NOMO-1 treated with DMSO at 0.1 percent for 48 hours (cell line): ENCODE measurements around the gene MACF1.

Experiments used
- DNase-seq: peaks from one replicate; lab custom pipeline; 2025; ENCODE audit not compliant: unreplicated experiment; lab: John Stamatoyannopoulos, UW

The MACF1 gene

DNA sequence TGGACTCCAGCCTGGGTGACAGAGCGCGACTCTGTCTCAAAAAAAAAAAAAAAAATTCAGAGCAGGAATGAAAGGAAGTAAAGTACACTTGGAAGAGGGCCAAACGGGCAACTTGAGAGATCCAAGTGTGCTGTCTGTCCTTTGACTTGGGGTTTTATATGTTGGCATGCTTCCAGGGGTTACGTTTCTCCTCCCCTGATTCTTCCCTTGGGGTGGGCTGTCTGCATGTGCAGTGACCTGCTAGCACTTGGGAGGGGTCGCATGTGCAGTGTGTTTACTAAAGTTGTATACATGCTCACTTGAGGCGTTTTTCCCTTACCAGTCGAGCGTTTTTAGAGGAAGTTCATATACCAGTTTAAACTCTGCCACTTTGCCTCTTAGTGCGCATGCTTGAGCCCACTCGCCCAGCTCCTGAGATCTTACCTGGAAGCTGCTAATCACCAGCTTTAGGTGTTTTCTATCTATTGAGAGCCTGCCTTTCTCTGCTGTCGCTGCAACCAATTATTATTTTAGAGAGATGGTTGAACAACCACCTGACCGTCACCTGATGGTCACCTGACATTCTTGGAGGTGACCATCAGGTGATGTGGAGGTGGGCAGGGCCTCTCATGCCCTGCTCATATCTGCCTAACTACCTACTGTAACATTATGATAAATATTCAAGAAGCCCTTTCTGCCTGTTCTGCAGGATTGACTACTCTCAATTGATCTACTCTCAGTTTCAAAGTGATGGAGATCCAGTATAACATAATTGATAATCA lies 140.1 kb downstream of the MACF1 start:
- DNase-seq: no peak

DNA sequence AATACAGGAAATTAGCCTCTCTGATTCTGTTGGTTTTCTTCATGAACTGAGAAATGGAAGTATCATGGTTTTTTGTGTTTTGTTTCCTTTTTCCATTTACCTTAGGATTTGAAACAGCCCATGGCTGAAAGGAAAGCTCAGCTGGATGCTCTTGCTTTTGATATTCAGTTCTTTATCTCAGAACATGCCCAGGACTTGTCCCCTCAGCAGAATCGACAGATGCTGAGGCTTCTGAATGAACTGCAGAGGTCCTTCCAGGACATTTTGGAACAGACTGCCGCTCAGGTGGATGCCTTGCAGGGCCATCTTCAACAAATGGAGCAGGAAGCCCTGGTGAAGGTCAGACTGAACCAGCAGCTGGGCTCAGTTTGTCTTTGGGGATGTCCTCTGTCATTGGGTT lies 142.4 kb downstream of the MACF1 start:
- no peak for DNase-seq

- no peak for DNase-seq
Measured at GRCh38 chr1:39348278-39348677, 143.8 kb downstream of the MACF1 start.

DNA sequence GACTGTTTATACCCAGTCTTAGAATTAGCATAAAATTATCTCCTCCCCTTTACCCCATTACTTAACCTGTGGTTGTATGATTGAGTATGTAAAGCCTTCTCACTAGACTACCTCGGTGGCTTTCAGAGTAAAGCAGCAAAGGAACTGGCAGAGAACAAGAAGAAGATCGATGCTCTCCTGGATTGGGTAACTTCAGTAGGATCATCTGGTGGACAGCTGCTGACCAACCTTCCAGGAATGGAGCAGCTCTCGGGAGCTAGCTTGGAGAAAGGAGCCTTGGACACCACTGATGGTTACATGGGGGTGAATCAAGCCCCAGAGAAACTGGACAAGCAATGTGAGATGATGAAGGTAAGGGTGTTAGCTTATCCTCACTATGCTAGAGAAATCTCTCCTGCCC lies 148.4 kb downstream of the MACF1 start:
- no peak for DNase-seq

GRCh38 chr1:39354572-39354971 lies 150.1 kb downstream of the MACF1 start:
- no peak for DNase-seq

DNA sequence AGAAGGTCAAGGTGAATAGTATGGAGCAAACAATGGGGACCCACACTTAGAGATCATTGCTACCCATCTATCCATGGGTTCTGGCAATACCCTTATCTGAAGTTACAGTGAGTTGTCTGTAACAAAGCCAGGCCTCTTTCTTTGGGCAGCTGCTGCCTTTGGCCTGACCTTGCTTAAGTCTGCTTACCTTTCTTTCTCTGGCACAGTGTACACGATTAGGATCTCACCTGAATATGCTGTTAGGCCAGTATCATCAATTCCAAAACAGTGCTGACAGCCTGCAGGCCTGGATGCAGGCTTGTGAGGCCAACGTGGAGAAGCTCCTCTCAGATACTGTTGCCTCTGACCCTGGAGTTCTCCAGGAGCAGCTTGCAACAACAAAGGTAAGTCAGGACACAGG lies 154.0 kb downstream of the MACF1 start:
- DNase-seq: no peak

GRCh38 chr1:39359028-39359570 lies 154.6 kb downstream of the MACF1 start:
- DNase-seq: no peak

GRCh38 chr1:39360731-39361130 lies 156.2 kb downstream of the MACF1 start:
- peak; percentile 15 for DNase-seq

DNA sequence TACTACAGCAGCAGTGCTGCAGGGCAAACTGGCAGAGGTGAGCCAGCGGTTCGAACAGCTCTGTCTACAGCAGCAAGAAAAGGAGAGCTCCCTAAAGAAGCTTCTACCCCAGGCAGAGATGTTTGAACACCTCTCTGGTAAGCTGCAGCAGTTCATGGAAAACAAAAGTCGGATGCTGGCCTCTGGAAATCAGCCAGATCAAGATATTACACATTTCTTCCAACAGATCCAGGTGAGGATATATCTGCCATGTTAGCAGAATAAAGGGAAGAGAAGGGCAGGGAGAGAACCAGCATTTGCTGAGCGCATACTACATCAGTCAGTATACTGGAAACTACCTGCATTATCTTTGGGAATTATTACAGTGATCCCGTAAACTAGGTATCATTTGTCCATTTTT lies 157.0 kb downstream of the MACF1 start:
- DNase-seq: no peak

DNA sequence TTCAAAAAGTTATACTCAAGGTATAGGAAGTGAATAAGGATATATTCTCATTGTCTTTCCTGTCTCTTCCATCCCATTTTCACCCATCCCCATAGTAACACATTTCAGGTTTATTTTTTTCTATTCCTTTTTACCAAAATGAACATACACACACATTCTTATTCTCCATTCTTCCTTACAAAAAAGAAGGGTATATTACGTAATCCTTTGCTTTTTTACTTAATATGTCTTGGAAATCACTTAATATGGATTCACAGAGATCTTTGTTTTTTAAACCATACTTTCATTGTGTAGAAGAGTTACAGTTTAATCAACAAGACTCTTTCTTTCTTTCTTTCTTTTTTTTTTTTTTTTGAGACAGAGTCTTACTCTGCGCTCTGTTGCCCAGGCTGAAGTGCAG lies 158.8 kb downstream of the MACF1 start:
- no peak for DNase-seq

GRCh38 chr1:39368045-39368444 lies 163.6 kb downstream of the MACF1 start:
- DNase-seq: no peak

DNA sequence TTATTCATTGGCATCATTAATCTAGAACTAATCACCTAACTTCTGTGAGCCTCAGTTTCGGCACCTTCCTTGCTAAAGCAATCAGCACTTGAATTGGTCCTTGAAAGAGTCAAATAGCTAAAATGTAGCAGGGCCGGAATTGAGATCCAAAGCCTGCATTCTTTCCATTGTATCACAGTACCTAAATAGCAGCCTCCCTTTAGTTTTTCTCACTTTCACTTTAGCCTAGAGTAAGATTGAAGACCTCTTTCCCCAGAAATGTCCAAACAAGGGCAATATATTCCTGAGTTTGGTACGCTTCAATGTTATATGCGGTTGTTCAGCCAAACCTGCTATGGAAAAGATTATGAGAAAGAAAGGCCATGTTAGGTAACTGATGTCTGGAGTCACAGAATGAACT lies 165.1 kb downstream of the MACF1 start:
- DNase-seq: no peak

DNA sequence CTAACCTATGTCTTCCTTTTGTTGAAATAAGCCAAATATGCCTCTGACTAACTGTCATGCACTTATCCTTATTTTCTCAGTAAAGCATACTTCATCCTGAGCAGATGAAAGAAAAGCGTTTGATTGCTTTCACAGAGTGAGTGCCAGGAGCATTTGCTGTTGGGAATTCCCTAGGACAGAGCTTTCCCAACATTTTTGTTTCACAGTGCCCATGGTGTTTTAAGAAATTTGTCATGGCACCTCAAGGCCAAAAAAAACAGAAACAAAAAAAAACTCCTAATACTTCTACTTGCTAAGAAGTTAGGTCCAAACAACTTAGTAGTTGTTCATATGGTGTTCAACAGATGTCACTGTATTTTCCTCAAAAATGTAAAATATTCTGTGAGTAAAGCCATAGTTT lies 166.1 kb downstream of the MACF1 start:
- no peak for DNase-seq

DNA sequence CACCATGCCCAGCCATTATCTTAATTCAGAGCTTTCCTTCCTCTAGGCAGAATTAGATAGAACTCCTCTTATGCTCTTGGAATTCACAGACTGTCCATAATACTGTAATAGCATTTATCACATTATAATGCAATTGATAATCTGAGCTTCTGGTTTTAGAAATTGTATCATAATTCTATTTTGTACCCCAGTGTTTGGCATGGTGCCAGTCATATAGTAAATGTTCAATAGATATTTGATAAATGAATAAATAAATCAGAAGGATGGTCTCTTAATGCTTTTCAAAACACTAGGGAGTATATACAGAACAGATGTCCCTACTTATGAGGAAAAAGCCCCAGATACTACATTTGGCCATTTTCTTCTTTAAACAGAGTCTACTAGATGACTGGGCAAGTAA lies 167.6 kb downstream of the MACF1 start:
- no peak for DNase-seq

DNA sequence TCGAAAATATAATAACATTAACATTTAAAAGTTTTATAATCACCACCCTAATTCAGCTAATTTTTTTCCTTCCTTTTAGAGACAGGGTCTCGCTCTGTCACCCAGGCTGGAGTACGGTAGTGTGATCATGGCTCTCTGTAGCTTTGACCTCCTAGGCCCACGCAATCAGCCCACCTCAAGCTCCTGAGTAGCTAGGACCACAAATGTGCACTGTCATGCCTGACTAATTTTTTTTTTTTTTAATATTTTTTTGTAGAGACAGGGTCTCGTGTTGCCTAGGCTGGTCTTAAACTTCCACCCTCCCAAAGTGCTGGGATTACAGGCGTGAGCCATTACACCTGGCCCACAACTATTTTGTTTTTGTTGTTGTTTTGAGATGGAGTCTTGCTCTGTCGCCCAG lies 172.2 kb downstream of the MACF1 start:
- DNase-seq: no peak

DNA sequence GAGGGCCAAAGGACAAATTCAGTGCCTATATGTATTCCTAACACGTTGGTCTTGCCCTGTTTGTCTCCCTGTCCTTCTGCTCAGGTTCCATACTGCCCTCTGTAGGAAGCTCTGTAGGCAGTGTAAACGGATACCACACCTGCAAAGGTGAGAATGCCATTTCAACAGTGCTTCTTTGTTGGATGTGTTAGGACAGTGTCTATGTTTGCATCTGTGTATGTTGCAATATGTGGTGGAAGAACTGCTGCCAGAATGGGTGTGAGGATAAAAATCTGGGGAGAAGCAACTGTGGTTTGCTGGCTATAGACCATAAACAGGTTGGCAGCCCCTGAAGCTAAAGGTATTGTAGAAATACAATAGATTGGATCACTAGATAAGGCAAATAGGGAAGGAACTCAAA lies 173.9 kb downstream of the MACF1 start:
- no peak for DNase-seq

DNA sequence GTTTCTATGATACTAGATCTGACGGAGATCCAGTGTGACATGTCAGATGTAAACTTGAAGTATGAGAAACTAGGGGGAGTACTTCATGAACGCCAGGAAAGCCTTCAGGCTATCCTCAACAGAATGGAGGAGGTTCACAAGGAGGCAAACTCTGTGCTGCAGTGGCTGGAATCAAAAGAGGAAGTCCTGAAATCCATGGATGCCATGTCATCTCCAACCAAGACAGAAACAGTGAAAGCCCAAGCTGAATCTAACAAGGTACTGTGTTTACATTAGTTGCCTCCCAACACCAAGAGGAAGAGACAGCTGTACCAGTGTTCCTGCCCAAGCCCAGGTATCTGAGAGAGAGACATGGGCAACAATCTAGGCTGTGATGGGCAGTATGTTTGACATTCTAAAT lies 174.7 kb downstream of the MACF1 start:
- DNase-seq: no peak

DNA sequence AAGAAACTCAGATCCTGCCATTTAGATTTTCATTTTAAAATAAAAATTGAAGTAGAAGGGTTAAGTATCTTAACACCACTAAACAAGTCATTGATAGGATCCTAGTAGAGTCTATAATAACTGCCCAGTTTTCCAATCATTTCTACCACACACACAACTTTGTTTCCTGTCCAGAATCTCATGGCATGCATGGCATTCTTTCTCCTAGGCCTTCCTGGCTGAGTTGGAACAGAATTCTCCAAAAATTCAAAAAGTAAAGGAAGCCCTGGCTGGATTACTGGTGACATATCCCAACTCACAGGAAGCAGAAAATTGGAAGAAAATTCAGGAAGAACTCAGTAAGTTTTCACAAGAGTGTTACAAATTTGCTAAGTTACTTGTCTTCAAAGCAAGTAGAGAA lies 175.5 kb downstream of the MACF1 start:
- DNase-seq: no peak

DNA sequence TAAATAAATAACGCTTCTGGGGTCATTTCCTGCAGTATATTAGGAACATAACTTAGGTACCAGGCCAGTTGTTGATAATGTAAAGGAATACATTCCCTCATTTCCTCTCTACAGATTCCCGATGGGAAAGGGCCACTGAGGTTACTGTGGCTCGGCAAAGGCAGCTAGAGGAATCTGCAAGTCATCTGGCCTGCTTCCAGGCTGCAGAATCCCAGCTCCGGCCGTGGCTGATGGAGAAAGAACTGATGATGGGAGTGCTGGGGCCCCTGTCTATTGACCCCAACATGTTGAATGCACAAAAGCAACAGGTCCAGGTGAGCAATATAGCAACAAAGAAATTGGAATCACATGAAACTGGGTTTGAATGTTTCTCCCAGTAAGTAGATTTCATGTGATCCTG lies 177.3 kb downstream of the MACF1 start:
- no peak for DNase-seq

- DNase-seq: no peak
Measured at GRCh38 chr1:39384305-39384704, 179.8 kb downstream of the MACF1 start.

DNA sequence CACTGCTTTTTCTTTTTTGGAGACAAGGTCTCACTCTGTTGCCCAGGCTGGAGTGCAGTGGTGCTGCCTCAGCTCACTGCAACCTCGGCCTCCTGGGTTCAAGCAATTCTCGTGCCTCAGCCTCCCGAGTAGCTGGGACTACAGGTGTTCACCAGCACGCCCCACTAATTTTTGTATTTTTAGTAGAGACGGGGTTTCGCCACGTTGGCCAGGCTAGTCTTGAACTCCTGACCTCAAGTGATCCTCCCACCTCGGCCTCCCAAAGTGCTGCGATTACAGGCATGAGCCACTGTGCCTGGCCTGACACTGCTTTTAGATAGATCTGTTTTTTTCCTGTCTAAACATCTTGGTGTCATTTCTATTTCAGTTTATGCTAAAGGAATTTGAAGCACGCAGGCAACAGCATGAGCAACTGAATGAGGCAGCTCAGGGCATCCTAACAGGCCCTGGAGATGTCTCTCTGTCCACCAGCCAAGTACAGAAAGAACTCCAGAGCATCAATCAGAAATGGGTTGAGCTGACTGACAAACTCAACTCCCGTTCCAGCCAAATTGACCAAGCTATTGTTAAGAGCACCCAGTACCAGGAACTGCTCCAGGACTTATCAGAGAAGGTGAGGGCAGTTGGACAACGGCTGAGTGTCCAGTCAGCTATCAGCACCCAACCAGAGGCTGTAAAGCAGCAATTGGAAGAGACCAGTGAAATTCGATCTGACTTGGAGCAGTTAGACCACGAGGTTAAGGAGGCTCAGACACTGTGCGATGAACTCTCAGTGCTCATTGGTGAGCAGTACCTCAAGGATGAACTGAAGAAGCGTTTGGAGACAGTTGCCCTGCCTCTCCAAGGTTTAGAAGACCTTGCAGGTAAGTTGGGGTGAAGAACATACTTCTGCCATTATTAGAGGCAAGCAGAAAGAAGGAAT lies 180.8 kb downstream of the MACF1 start:
- DNase-seq: no peak

DNA sequence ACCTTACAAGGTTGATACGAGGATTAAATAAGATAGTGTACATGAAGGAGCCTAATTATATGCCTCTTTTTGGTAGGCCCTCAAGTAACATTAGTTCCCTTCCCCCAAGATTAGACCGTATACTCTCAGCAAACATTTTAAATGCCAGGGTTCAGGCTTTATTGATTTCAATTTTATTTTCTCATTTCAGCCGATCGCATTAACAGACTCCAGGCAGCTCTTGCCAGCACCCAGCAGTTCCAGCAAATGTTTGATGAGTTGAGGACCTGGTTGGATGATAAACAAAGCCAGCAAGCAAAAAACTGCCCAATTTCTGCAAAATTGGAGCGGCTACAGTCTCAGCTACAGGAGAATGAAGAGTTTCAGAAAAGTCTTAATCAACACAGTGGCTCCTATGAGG lies 182.5 kb downstream of the MACF1 start:
- no peak for DNase-seq
